Measurements from ENCODE around the gene ROR2.

ROR2 gene

DNA sequence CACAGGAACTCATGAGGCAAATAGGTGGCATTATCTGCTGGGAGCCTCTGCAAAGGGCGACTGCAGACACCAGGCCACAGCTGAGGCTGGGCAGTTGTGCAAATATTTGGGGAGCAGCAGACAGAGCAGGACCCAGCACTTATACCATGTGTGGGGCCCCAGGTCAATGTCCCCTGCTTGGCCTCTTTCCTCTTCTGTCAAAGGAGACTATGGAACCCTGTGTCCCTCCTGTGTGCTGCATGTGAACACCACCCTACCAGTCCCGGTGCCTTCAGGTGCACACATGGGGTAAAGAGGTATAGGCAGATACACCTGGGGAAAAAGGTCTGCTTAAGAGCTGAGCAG lies 50.8 kb downstream of the ROR2 start:
- DNase-seq: no peak

DNA sequence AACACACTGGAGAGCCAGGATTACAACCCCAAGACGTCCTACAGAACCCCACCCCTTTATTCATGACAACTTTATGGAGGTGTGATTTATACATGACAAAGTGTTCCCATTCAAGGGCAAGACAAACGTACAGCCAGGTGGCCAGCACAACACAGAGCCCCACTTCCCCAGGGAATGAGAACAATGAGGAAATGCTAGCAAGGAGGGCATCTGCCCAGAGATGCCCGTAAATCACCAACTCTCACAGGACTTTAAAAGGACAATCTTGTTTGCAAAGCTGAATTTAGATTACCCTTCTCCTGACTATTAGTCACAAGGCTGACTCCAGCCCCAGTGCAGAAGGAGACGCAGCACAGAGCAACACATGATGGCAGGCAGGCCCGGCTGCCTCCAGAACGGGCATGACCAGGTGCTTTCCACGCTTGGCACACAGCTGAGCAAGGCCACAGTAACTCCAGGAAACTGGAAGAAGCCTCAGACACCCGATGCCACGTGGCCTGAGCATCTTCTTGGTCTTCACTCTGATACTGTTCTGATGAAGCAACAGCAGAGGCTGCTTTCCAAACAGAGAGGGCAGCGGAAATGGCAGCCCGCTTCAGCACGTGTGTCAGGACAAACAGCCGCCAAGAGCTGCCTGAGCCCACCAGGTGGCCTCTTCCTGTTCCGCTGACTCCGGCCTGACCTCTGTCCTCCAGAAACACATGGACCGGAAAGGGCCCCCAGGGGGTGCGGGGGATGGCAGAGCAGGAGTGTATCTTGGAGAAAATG lies 51.4 kb downstream of the ROR2 start:
- DNase-seq: no peak

DNA sequence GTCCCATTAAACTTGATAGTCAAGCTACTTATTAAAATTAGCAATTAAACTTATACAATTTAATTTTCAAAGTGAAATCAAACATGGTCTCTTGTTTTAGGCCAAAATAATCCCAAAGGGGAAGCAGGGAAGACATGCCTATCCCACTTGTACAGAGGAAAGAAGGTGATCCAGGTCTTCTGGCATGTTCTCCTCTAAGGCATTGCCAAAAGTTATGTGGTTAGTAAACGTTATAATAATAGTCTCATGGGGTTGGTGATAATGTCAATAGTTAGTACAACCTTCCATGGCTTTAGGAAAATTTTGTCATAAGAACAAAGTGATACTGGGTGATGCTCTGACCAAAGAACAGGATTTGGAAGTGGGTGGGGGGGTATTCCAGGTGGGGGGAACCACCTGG lies 52.8 kb downstream of the ROR2 start:
- DNase-seq: no peak

DNA sequence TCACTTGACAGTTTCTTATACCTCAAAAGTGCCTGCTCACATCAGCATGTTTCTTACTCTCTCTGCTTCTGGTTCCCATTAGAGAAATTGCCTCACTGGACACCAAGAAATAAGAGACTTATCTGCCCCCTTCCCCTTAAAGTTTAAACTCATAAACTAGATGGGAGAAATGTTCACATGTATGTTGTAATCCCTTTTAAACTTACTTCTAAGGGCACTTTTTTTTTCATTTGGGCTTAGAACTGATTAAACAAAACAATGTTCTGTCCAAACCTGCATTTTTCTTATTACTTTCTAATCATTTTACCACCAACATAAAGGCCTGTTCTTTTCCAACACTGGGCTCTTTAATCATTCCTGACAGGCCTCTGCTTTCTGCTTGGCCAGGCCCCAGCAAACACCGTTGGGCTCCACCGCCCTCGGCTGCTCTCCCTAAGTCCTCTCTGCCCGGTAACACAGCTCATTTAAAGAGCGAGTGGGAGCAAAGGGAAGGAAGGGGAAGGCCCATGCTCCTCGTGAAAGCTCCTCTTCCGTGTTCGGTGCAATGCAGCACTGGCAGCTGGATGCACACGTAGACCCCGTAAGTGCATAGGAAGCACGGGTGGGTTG lies 53.4 kb downstream of the ROR2 start:
- no peak for DNase-seq

DNA sequence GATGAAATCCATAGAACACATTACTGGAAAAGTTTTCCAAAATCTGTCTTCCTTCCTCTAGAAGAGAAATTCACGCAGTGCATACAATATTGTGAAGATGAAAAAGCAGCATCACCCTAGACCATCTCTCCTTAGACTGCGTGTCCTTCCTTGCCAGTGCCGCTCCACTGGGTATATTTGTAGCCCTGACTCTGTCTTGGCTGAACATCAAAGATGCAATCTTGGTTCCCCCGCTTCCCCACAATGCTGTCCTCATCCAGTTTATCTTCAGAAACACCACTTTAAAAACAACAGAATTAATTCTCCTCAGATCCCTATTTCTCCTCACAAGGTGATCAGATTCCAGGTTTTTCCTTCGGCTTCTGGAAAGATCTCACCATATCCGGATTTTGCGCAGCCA lies 53.9 kb downstream of the ROR2 start:
- DNase-seq: no peak

DNA sequence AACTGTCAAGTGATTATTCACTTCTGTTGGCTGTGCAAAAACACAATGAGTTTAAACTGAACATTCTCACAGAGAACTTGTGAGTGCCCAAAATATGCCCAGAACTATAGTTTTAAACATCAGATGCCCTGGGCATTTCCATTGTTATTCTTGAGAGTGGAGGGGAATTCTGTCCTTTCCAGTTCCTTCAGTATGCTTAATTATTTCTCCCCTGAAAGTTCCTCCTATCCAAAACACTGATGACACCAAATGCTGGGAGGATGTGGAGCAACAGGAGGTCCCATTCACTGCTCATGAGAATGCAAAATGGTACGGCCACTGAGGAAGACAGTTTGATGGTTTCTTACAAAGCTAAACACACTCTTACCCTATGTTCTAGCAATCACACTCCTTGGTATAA lies 55.5 kb downstream of the ROR2 start:
- DNase-seq: no peak

DNA sequence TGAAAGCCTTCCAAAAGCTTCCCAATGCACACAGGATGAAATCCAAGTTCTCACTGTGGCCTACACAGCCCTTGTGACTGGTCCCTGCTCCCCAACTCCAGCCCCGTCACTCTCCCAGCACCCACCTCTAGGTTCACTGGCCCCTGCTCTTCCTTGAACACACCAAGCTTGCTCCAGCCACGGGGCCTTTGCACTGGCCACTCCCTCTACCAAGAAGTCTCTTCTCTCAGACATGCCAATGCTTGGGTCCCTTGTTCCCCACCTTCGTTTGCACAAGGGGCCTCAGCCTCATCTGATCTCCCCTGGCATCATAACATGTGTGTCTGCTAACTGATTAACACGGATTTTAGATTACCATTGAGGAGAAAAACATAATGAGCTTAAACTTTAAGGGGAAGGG lies 56.0 kb downstream of the ROR2 start:
- DNase-seq: no peak

DNA sequence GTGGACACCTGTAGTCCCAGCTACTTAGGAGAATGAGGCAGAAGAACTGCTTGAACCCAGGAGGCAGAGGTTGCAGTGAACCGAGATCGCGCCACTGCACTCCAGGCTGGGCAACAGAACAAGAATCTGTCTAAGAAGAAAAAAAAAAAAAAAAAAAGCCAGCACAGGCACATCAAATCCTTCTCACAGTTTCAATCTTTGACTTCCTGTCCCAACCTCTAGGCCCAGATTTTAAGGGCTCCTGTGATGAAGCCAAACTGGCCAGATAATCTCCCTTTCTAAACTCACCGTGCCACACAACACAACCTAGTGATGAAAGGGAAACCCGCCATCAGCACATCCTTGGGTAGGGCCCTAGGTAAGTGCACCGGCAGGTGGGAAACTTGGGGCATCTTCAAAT lies 58.1 kb downstream of the ROR2 start:
- no peak for DNase-seq

DNA sequence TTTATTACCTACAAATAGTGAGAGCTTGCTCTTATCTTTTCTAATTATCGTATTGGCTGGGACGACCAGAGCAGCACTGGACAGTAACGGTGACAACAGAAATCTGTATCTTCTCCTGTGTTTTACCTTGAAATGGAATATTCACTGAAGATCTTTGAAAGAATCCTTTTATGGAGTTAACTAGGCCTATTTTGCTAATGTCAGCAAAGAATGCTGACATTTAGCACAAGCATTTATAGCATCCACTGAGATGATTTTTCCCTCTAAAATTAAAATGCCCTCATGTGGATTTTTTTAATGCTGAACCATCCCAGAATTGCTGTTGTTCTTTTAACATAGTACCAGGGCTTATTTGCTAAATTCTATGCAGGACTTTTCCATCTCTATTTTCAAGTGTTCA lies 59.4 kb downstream of the ROR2 start:
- DNase-seq: no peak

DNA sequence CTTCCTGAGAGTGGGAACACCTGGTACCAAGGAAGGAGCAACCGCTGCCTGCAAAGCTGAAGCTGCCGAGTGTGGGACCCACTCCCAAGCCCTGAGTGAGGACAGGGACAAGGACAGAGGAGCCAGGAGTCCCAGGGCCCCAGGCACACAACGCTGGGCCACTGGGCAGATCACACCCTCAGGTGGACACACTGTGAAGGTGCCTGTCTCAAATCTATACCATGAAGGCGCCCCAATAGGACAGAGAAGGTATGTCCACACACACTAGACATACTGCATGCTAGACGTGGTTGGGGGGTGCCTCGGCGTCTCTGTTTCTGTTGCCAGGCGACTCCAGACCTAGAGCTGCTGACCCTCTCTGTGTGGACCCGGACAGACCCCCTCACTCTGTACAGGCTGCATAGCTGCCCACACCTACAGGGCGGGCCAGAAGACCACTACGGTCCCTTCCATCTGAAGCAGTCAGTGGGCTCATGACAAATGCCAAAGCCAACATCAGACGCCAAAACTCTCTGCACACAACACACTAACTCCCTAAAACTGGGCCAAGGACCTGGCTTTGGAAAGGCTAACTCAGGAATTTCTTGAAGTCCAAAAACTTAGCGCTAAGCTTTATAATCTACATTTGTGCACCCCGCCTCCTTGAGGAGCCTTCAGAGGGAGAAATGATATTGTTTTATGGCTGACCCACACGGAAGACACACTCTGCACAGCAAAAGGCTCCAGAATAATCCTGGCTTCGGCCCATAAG lies 60.7 kb downstream of the ROR2 start:
- no peak for DNase-seq

DNA sequence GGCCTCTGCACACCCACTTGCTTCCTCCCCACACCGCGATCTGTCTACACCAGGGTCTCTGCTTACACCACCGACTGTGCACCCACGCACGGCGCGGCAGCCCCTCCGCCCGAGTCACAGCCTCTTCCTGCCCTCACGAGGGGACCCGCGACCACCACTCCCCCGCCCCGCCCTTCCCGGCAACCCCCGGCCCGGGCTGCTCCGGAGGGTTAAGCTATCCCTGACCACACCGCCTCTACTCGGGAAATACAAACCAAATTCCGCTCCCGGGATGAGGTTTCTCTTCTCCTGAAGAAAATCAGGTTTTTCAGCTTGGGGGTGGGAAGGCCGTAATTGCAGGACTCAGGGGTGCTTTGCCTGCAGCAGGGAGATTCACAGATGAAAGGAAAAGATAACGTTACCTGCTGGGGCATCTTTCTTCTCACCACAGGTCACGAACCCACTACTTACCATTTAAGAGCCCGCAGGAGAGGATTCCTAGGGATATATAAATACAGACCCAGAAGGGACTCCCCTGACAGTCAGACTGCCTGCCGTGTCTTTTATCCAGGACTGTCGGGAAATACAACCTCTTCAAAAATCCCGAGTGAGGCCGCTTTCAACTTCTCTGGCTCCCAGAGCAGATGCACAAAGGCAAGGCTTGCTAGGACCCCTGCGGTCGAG lies 63.5 kb downstream of the ROR2 start:
- no peak for DNase-seq

DNA sequence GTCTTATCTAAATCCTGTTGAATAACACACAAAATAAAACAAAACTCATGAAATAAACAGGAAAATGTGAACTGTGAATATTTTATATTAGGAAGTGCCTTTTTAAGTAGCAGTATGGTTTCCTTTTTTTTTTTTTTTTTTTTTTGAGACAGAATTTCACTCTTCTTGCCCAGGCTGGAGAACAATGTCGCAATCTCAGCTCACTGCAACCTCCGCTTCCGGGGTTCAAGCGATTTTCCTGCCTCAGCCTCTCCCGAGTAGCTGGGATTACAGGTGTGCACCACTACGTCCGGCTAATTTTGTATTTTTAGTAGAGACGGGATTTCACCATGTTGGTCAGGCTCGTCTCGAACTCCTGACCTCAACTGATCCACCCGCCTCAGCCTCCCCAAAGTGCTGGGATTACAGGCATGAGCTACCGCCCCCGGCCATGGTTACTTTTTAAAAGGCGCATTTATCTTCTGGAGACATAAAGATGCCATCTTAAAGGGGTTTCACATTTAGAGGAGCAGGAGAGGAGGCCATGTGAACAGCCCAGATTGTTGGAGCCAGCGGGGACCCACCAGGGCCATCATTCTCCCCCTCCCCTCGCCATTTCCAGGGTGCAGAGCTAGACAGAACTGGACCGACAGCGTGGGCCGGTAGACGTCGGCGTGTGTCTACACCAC lies 64.1 kb downstream of the ROR2 start:
- no peak for DNase-seq

DNA sequence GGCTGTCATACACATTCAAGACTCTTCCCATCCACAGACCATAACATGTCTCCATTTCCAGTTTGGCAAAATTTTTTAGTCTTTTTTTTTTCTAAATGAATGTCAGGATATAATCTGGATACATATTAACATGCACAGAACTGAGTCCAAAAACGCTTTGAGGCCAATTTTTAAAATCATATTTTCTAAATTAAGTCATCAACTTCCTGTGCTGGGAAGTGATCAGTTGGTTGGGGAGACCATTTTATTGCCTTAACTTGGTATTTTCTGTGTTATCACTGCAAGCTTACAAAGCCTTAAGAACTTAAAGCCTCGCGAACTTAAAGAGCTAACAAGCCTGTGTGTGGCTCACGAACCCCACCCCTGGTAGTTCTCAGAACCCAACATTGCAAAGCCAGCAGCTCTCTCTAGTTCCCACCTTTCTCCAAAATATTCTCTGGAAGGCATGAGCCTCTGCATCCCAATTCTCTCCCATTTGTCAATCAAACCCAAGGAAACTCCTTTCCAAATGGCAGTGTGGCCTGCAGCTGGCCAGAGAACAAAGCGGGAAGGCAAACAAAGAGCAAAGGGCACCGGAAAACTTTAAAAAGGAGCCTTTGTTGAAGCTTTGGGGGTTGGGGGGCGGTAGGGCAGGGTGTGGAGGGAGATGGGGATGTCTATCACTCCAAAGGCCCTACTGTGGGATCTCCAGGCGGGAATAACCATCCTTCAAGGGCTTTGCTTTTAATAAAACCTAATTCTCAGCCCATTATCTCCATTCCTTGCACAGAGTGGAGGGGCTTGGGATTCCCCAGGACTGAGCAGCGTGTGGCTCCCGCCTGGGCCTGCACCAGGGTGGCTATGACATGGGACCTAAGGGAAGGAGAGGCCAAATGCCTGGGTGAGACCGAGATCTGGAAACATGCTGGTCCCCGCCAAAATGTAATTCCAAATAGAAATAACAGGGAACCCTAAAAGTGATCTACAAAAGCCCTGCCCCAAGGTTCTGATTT lies 65.0 kb downstream of the ROR2 start:
- DNase-seq: no peak

DNA sequence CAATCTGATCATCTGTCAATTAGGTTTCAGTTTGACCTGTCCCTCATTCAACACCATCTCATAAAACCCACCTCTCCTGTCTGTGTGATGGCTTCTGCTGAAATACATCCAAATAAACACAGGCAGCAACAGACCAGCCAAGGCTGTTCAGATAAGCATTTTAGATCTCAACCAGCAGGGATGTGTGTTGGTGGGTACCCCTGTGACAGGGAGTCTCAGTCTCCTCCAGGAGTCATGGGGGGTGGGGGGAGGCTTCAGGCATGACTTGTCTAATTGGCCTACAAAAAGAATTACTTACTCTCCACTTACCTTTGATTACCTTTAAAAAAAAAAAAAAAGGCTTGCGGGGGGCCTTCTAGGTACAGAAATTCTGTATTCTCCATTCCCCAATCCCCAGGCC lies 65.9 kb downstream of the ROR2 start:
- no peak for DNase-seq

DNA sequence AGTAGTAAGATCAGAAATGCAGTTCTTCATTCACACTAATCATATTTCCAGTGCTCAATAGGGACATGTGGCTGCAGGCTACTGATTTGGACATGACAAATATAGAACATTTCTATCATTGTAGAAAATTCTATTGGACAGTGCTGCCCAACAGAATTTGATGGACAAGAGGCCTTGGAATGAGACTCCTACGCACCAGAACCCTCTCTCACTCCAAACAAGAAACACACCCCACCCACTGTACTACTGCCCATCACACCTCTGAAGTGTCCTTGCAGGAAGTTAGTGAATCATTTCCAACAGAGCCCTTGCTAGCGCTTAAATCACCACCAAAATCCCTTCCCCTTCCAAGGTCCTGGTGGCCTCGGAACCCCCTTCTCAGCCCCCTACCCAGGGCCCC lies 66.5 kb downstream of the ROR2 start:
- no peak for DNase-seq

DNA sequence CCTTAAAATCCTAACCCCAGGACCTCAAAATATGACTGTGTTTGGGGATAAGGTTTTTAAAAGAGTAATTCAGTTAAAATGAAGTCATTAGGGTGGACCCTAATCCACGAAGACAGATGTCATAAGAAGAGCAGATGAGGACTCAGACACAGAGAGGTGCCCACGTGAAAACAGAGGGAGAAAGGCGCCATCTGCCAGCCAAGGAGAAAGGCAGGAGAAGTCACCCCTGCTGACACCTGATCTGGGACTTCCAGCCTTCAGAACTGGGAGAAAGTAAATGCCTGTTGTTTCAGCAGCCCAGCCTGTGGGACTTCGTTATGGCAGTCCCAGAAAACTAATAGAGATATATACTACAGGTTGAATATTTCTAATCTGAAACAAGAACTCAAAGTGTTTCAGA lies 67.4 kb downstream of the ROR2 start:
- no peak for DNase-seq

DNA sequence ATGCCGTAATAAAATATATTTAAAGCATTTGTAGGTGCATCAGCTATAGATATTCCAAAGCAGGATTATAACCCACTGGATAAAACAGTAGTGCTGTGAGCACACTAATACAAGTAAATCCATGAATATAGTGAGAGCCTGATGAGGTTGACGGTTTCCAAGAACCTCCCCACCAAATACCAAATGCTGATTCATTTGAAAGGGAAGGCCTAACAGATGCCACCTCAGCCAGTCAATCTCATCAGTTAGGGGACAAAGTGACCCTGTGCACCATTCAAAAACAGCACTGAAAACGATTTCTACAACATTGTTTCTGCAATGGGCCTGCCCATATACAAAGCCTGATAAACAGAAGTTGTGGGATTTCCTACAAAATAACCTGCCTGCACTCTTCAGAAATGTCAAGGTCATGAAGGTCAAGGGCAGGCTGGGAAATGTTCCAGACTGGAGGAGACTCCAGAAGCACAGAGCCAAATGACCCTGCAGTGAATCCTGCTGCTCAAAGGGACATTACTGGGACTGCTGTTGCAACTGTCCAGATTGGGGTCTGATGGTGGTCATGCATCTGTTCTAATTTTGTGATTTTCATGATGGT lies 69.6 kb downstream of the ROR2 start:
- DNase-seq: no peak

DNA sequence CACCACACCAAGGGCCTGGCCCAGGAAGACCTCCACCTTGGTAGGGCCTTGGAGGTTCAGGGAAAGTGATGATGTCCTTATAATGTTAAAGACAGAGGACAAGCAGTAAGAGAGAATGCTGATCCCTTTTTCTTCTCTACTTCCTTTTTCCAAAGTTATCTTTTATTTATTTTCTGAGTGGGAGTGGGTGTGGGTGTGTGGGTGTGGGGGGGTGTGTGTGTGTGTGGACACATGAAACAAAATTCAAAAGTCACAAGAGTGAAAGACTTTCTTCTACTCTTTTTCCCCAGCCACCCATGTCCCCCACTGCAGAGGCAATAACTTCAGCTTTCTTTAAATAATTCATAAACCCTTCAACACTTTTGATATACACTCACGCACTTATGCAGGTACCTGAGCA lies 70.8 kb downstream of the ROR2 start:
- no peak for DNase-seq

DNA sequence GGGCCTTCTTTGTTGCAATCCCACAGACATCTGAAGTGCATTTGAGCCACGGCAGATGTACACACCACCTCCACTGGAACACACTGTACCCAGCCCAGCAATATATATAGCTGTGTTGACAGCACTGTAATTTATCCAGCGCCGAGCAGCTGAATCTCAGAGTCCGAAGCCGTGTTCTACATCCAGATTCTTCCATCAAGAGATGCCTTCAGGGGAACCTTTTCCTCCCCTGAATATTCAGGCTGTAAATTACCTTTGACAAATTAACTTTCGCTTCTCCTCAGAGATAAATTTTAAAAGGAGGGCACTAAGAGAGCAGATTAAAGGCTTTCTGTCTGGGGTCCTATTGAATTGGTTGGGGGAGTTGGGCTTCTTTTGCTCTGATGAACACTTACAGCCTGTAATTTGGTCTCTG lies 76.4 kb downstream of the ROR2 start:
- DNase-seq: no peak

DNA sequence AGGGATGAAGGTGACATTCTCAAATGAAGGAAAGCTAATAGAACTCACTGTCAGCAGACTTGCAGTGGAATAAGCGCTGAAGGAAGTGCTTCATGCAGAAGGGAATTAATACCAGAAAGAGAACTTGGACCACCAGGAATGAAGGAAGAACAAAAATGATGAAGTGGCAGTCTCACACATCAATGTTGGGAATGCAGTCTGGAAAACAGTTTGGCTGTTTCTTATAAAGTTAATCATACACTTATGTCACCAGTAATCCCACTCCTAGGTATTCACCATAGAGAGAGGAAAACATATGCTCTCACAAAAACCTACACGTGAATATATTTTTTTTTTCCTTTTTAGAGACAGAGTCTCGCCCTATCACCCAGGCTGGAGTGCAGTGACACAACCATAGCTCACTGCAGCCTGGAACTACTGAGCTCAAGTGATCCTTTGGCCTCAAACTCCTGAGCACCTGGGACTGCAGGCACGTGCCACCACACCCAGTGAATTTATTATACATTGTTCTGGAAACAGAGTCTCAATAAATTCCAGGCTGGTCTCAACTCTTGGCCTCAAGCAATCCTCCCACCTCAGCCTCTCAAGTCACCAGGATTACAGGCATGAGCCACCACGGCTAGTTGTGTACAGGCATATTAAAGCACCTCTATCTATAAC lies 81.2 kb downstream of the ROR2 start:
- no peak for DNase-seq

DNA sequence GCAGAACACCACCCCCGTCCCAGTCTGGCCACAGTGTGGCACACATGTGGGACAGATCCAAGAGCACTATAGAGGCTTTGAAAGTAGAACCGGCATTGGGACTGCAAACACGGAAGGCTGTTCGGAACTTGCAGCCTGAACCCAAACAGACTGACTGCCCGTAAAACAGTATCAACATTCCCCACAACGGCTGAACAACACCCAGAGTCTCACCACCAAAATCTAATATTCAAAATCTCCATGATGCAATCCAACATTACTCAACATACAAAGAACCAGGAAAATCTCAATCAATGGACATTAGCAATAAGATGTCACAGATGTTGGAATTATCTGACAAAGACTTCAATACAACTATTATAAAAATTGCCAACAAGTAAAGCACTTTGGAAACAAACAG lies 82.3 kb downstream of the ROR2 start:
- no peak for DNase-seq
